ENCODE data around the gene DPEP2.
"Not testable (repeated sequence)": the region's sequence is repeated elsewhere in the genome, so short reads cannot be mapped to it uniquely, and the experiment has no call there.

Gene DPEP2

DNA sequence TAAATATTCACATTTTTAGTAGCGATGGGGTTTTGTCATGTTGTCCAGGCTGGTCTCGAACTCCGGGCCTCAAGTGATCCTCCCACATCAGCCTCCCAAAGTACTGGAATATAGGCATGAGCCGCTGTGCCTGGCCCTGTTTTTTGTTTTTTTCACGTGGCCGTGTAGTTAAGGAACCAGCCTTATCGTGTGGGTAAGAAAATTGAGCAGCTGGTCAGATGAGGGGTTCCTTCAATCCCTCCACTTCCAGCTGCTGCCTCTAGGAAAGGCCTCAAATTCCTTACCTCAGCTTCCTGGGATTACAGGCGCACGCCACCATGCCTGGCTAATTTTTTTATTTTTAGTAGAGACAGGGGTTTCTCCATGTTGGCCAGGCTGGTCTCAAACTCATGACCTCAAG lies 5.9 kb upstream of the DPEP2 start:
- no peak for DNase-seq (ENCODE audit: low read depth in 2 of 2)

DNA sequence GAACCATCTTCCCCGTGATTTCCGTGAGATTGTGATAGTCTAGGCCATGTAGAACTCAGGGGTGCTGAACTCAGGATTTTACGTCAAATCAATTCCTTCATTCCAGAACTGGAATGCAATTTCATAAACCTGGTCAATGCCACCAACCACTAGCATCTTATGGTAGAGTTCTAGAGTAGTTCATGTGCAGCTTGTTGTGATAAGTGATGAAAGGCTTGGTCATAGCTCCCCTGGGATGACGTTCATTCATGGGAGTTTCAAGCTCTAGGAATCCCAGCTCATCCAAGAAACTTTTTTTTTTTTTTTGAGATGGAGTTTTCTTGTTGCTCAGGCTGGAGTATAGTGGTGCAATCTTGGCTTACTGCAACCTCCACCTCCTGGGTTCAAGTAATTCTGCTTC lies 3.7 kb upstream of the DPEP2 start:
- no peak for DNase-seq (ENCODE audit: low read depth in 2 of 2)

DNA sequence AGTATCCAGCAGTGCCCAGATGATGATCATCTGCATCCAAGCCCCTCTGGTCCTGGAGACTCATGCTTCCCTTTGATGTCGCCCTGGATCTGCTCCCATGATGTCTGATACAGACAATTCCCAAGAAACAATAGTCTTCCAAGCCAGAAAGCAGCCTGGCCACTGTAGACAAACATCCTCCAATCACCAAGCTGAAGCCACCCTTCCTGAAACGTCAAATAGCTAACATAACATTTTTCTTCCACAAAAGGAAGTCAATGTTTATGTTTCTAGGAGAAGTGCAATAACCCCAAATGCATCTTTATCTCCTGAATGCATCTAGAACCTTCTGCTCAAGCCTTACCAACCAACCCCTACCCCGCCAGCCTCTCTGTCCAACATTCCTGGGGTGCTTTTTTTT lies 1.2 kb upstream of the DPEP2 start:
- DNase-seq (ENCODE audit: low read depth in 2 of 2): no peak

DNA sequence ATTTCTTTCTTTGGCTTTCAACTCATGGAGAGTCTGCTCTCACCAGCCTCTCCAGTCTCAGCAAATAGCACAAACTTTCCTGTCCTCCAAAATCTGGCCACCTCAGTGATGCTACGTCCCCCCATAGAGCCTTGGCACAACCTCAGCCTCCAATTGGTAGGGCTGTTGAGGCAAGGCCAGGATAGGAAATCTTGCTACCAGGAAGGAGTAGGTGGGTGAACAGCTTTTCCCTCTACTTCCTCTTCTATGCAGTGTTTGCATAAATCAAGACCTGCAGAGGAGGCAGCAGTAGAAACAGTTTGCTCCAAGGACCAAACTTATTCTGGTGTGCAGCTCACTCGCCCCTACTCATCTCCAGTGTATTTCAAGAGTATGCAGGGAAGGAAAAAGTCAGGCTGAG lies 701 bp upstream of the DPEP2 start:
- DNase-seq (ENCODE audit: low read depth in 2 of 2): no peak

DNA sequence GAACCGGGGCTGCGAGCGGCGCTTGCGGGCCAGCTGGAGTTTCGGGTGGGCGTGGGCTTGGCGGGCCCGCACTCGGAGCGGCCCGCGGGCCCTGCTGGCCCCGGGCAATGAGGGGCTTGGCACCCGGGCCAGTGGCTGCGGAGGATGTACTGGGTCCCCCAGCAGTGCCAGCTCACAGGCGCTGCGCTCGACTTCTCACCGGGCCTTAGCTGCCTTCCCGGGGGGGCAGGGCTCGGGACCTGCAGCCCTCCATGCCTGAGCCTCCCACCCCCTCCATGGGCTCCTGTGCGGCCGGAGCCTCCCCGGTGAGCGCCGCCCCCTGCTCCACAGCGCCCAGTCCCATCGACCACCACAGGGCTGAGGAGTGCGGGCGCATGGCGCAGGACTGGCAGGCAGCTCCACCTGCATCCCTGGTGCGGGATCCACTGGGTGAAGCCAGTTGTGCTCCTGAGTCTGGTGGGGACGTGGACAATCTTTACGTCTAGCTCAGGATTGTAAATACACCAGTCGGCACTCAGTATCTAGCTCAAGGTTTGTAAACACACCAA lies 979 bp downstream of the DPEP2 start:
- not testable (repeated sequence) for DNase-seq (ENCODE audit: low read depth in 2 of 2)

DNA sequence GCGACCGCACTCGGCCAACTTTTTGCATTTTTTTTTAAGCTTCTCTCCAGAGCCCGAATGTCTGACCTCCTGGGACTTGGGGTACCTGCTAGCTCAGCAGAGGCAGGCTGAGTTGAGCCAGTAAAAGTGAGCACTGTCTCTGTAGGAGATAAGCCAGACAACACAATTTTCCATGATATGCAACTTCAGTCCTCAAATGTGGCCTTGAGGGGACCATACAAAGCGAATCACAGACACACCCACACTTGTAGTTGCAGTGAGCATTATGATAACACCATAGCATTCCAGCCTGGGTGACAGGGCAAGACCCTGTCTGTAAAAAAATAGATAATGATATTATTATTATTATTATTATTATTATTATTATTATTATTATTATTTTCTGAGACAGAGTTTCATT lies 2.6 kb downstream of the DPEP2 start:
- no peak for DNase-seq (ENCODE audit: low read depth in 2 of 2)

DNA sequence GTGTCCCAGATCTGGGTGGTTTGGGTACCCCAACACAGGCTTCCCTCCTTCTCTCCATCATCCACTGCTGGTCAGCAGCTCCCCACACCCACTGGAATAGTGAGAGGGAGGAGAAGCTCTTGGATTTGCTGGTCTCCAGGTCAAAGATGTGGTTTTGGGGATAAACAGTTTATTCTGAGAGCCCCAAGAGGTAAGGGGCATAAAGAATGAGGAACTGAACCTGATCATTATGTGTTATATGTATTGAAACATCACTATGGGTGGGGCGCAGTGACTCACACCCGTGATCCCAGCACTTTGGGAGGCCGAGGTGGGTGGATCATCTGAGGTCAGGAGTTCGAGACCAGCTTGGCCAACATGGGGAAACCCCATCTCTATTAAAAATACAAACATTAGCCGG lies 3.9 kb downstream of the DPEP2 start:
- no peak for DNase-seq (ENCODE audit: low read depth in 2 of 2)

DNA sequence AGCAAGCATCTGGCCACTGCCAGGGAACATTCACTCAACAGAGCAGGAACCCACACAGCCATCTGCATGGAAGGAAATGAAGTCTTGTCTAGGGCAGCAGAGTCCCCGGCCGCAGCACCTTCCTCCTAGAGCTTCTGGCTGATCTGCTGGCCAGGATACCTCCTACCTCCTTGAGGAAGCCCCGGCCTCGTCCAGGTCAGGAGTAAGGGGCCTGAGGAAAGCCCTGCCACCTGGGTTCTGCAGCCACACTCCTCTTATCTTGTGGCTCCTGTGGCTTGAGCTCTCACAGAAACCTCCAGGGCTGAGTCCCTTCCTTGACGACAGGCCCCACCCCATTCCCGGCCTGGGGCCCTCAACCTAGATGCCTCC lies 5.3 kb downstream of the DPEP2 start:
- not testable (repeated sequence) for DNase-seq (ENCODE audit: low read depth in 2 of 2)

DNA sequence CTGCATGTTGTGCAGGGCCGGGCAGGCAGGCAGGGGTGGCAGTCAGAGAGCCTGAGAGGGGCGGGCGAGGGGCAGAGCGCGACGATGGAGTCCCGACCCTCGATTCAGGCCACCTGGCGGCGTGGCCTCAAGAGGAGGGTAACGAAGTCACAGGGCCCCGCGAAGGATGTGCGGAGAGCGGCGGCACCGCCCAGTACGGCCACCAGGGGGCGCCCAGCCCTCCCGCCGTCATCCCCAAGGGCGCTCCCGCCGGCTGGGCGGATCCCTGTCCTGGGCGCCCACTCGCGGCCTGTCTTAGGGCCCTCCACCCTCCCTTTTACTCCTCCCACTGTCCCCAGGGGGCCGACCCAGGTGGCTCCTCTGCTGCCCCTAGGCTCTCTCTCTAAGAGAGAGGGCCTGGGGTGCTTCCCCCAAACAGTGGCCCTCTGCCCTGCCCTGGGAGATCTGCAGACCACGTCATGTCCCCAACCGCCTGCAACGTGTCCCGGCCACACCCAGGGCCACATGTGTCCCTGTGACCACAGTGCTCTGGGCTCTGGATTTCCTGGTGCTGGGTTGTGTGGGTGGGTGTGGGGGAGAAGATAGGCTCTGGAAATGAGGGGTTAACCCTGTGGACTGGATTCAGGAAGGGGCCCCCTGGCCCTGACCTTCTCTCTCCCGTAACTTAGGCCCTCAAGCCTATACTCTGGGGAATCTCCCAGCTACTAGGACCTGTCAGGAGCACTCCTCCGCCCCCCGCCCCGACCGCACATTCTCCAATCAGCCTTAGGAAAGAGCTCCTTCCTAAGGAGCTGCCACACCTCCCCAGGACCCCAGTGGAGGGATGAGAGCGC lies 5.9 kb downstream of the DPEP2 start:
- DNase-seq (ENCODE audit: low read depth in 2 of 2): peak; percentile 44 to 63

DNA sequence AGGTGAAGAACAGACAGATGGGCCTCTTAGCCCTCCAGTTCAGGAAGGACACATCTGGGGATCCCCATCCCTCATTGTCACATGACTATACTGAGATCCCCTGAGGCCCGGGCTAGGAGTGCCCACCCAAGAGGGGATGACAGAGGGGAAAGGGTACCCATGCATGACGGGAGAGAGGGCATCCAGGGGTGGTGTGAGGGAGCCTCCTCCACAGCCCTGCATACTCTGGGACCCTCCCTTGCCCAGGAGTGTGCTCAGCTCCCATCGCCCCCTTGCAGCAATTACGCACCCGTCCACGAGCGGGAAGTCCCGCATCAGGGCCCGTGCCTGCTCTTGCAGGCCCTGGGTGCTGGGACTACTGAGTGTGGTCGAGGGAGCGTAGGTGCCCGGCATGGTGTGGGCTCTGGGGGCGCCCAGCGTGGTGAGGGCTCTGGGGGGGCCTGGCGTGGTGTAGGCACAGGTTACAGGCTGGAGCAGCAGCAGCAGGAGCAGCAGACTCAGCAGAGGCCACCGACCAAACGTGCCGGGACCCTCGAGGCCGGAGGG lies 6.5 kb downstream of the DPEP2 start:
- DNase-seq (ENCODE audit: low read depth in 2 of 2): no peak

DNA sequence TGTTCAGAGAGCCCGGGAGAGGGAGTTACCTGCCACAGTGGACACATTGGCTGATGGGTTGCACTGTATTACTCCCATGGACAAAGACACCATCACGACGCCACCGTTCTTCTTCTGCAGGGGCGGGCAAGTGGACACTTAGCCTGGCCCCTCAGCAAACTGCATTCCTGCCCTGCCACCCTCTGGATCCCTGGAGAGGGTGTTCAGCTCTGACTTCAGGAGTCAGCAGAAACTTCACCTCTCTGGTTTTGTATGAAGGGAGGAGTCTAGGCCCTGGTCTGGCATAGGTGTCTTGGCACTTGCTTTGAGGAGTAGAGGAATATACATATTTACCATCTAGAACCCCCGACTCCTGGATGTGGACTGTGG lies 9.3 kb downstream of the DPEP2 start:
- DNase-seq (ENCODE audit: low read depth in 2 of 2): no peak

DNA sequence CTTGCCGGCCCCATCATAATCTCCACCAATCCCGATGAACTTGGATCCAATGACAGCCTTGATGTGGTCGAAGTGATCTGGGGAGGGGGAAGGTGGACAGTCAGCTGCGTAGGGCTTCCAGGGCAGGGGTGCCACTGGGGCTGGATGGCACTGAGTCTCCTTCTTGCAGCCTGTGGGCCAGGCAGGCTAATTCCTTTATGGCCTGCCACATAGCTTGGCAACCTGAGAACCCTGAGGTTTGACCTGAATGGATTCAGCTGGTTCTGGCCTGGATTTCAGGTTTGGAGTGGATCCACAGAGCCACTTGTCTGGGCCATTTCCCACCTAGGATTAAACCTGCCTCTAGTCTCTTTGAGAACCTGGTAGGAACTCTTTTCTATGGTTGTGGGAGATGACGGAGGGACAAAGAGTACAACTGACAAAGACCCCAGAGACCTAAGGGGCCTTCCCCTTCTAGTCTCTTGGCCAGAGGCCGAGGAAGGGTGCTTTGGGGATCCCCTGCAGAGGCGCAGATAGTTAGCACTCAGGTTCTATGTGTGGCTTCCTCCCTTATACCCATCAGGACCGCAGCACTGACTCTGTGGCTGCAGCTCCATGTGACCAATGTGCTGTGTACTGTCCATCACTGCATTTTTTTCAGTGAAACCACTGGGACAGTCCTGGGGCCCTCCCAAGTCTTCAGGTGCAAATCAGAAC lies 9.8 kb downstream of the DPEP2 start:
- DNase-seq (ENCODE audit: low read depth in 2 of 2): no peak

DNA sequence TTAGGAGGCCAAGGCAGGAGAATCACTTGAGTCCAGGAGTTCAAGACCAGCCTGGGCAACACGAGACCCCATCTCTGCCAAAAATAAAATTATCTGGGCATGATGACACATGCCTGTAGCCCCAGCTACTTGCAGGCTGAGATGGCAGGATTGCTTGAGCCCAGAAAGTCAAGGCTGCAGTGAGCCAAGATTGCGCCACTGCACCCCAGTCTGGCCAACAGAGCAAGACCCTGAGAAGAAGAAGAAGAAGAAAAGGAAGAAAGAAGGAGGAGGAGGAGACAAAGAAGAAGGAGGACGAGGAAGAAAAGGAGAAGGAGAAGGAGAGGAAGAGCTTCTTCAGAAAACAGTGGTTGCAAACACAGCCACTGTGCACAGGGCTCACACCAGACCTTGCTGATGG lies 10.6 kb downstream of the DPEP2 start:
- no peak for DNase-seq (ENCODE audit: low read depth in 2 of 2)

DNA sequence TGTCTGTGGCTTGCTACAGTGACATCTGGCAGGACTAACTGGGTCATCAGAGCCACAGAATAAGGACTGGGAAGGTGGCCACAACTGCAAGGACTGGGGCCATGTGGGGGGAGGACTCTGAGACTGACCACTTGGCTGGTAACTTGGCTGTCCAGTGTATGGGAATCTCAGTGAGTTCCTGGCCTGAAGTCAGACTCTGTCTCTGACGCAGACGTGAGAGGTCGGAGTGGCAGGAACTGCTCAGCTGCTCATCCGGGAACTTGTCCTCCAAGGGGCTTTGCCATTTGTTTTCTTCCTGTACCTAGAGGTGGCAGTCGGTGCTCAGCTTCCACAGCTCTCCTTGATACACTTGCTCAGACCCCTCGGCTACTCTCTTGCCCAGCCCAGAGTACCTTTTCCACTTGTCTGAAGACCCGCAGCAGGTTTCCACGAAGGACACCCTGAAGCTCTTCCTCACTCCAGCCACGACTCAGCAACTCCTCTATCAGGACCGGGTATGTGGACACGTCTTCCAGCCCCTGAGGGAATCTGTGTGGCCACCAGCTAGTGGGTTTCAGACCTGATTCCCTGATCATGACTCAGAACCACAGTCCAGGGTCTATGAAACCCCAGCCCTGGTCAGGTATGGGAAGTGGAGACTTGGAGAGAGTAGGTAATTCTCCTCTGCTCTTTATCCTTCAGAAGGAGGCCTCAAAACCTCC lies 11.7 kb downstream of the DPEP2 start:
- DNase-seq (ENCODE audit: low read depth in 2 of 2): no peak

DNA sequence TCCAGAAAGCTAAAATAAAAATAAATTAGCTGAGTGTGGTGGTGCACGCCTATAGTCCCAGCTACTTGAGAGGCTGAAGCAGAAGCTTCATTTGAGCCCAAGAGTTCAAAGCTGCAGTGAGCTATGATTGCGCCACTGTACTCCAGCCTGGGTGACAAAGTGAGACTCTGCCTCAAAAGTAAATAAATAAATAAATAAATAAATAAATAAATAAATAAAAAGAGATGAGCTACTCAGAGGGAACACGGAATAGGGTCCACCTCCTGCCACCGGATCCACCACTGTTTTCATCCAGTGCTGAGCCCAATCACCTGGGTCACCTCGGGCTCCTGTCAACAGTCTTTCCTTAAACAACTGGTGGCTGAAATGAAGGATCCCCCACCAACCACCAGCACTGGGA lies 12.3 kb downstream of the DPEP2 start:
- DNase-seq (ENCODE audit: low read depth in 2 of 2): no peak

DNA sequence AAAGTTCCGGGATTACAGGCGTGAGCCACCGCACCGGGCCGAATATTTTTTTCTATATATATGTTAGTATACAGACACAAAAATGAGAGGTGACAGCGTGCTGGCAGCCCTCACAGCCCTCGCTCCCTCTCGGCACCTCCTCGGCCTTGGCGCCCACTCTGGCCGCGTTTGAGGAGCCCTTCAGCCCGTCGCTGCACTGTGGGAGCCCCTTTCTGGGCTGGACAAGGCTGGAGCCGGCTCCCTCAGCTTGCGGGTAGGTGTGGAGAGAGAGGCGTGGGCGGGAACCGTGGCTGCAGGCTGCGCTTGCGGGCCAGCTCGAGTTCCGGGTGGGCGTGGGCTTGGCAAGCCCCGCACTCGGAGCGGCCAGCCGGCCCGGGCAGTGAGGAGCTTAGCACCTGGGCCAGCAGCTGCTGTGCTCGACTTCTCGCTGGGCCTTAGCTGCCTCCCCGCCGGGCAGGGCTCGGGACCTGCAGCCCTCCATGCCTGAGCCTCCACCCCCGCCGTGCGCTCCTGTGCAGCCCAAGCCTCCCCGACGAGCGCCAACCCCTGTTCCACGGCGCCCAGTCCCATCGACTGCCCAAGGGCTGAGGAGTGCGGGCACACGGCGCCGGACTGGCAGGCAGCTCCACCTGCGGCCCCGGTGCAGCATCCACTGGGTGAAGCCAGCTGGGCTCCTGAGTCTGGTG lies 17.1 kb downstream of the DPEP2 start:
- no peak for DNase-seq (ENCODE audit: low read depth in 2 of 2)

DNA sequence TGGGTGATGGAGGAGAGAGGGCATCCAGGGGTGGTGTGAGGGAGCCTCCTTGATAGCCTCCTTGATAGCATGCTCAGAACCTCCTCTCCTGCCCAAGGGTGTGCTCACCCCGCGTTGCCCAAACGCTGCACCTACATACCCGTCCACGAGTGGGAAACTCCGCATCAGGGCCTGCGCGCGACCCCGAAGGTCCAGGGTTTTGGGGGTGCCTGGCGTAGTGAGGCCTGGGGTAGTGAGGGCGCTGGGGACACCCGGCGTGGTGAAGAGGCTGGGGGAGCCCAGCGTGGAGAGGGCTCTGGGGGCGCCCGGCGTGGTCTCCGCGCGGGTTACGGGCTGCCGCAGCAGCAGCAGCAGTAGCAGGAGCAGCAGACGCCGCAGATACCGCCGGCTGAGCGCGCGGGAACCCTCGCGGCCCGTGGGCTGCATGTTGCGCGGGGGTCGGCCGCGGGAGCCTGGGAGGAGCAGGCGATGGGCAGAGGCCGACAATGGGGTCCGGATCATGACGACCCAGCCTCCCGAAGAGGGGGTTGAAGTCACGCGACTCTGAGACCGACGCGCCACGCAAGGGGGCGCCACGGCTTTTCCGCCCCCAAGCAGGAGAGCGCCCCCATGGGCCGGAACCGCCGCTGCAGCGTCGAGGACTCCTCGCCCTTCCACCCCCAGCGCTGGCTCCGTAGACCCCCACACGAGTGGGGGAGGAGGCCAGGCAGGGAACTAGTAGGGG lies 19.2 kb downstream of the DPEP2 start, which contains the start of gene DPEP3:
Gene DPEP3, minus strand, starts transcription at position 545 of the 724 bp plus-strand sequence. Its CDS starts 119 bp downstream, at position 426.
- no peak for DNase-seq (ENCODE audit: low read depth in 2 of 2)

DNA sequence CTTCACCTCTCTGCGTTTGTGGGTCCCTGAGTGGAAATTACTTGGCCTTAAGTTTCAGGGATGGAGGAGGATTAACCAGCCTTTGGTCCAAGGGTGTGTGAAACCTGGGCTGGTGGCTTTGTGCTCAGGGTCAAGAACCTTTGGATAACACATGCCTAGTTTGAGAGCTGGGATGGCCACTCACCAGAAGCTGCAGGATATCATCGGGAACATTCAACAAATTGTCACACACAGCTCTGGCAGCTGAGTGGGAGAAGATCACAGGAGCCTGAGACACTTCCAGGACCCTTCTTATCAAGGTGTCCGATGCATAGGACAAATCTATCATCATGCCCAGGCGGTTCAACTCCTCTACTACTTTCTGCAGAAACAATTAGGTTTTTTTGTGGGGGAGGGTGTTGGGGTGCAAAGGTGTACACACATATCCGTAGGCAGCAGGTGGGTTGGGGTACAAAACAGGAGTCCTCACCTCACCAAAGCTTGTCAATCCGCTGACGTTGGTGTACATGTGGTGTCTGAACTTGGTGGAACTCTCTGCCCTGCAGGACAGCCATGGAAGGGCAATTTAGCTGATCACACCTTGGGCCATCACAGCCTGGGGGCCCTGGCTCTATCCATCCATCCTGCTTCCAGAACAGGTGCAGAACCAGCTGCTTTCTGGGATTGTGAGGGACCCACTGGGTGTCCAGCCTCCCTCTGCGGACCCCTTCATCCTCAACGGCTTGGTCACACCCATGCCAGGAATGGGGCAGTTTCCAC lies 21.6 kb downstream of the DPEP2 start:
- DNase-seq (ENCODE audit: low read depth in 2 of 2): no peak

DNA sequence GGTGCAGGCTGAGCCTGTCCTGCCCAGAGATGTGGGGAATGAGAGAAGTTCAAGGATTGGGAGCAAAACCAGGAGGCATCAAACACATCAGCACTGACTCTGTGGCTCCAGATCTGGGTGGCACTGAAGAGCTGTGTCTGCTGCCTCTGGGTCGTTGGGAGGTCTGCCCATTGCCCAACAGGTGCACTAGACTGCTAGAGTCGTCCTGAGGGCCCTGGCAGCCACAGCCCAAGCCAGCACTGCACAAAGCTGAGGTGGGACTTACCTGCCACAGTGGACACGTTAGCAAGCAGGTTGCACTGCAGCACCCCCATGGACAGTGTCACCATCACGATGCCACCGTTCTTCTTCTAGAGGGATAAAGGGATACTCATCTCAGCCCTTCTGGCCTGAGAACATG lies 22.3 kb downstream of the DPEP2 start:
- DNase-seq (ENCODE audit: low read depth in 2 of 2): no peak

DNA sequence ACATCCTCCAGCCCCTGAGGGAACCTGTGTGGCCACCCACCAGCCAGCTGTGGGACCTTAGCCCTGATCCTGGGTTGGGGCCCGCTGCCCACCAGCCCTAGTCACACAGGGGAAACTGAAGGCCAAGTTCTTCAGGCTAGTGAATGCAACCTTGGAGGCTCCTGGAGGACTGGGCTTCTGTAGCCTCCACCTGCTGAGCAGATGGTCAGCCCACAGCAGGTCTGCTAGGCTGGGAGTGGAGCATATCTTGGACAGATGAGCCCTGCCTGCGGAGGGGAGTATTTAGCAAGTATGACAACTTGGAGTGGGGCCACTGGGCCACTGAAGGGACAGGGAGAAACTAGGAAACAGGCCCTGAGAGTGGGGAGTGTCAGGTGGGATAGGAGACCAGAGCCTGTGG lies 23.1 kb downstream of the DPEP2 start:
- no peak for DNase-seq (ENCODE audit: low read depth in 2 of 2)
